Measurements from ENCODE around the gene ZDHHC18.

DNA sequence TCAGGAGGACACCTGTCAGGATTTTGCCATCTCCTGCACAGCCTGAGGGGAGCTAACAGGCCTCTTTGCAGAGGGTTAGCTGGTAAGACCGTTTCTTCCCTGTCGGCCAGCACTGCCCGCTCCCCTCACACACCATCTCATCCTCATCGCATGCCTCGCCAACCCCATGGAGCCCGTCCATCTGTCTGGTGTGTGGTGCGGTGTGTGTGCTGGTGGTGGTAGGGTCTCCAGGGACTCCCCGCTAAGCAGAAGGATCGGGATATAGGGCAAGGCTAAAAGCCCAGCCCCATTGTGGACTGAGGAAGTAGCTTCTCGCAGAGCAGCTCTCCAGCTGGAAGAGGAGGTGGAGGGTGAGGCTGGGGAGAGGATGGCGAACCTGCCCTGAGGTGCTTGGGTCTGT is 29.7 kb downstream of the ZDHHC18 start:
- TF ChIP-seq YY1 (IDR thresholded peaks at IDR 0.05; ENCODE audit: low read depth, low read length), result no peak
- TF ChIP-seq, protein P1, sequence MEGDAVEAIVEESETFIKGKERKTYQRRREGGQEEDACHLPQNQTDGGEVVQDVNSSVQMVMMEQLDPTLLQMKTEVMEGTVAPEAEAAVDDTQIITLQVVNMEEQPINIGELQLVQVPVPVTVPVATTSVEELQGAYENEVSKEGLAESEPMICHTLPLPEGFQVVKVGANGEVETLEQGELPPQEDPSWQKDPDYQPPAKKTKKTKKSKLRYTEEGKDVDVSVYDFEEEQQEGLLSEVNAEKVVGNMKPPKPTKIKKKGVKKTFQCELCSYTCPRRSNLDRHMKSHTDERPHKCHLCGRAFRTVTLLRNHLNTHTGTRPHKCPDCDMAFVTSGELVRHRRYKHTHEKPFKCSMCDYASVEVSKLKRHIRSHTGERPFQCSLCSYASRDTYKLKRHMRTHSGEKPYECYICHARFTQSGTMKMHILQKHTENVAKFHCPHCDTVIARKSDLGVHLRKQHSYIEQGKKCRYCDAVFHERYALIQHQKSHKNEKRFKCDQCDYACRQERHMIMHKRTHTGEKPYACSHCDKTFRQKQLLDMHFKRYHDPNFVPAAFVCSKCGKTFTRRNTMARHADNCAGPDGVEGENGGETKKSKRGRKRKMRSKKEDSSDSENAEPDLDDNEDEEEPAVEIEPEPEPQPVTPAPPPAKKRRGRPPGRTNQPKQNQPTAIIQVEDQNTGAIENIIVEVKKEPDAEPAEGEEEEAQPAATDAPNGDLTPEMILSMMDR (IDR thresholded peaks at IDR 0.05; ENCODE audit: control extremely low read depth in 1 of 3, insufficient read depth in 1 of 3, low read depth in 1 of 3, low read length in 3 of 3), result no peak
- TF ChIP-seq SIN3A (conservative IDR thresholded peaks at IDR 0.05 in 1 of 2, IDR thresholded peaks at IDR 0.05 in 1 of 2; ENCODE audit: low read depth in 1 of 2, low read length in 2 of 2), result no peak
- TF ChIP-seq POLR2A (IDR thresholded peaks at IDR 0.05; ENCODE audit: control extremely low read depth in 1 of 2, low read depth in 2 of 2, low read length in 2 of 2), result no peak
- TF ChIP-seq SP1 (IDR thresholded peaks at IDR 0.05; ENCODE audit: low read depth, low read length), result no peak
- TF ChIP-seq EZH2 (IDR thresholded peaks at IDR 0.05; ENCODE audit: low read depth, low read length, severe bottlenecking), result no peak

All from H1 (cell line).